PC-3 (cell line): ENCODE data around the gene ZNF438. TPM values are rescaled to one million over a fixed set of nuclear protein-coding genes. Genes with fewer than 3 reads are reported as not detected.

Source experiments
- ATAC-seq: fragments of 200-7000 bp; cut with Tn5 transposase; 2 replicates; pipeline ENCODE4 v1.9.1; 2020; ENCODE audit warnings: mild to moderate bottlenecking, moderate library complexity
- BruUV-seq: library from RNA; stranded (reverse); fragments of 400-500 nt; replicated peaks from 2 replicates; lab custom pipeline; 2021; lab: Mats Ljungman, UMichigan
- CTCF ChIA-PET: fragments of 300-600 bp; sonication (Branson Sonifier 250); formaldehyde crosslinking; loops from one replicate; lab custom pipeline; 2022; ENCODE audit warnings: antibody characterized with exemption; lab: Charles Lee
- POLR2A ChIA-PET: fragments of 300-600 bp; sonication (Branson Sonifier 250); formaldehyde crosslinking; loops from one replicate; lab custom pipeline; 2022; ENCODE audit warnings: antibody characterized with exemption; ENCODE audit not compliant: unreplicated experiment; lab: Charles Lee
- DNase-seq: peaks from one replicate; pipeline ENCODE4 v3.0.0-alpha.2; 2015
- H2AFZ ChIP-seq: fragments of 300-600 bp; sonication (generic); 2 replicates; pipeline ENCODE4 v1.6.0; 2016; ENCODE audit warnings: antibody characterized with exemption, low read length
- H3F3A ChIP-seq: fragments of 300-600 bp; sonication (generic); one replicate; pipeline ENCODE4 v1.6.0; 2017; ENCODE audit warnings: antibody characterized with exemption, low read length, control low read depth, mild to moderate bottlenecking; ENCODE audit not compliant: unreplicated experiment
- H3K27ac ChIP-seq: fragments of 300-600 bp; sonication (generic); 2 replicates; pipeline ENCODE4 v1.5.1; 2016; ENCODE audit warnings: mild to moderate bottlenecking, low read length
- H3K27me3 ChIP-seq: fragments of 300-600 bp; sonication (generic); 2 replicates; pipeline ENCODE4 v1.6.1; 2016; ENCODE audit warnings: low read length, mixed read lengths
- H3K36me3 ChIP-seq: fragments of 300-600 bp; sonication (generic); 2 replicates; pipeline ENCODE4 v1.6.1; 2016; ENCODE audit warnings: low read depth, mixed run types, low read length, mixed read lengths
- H3K4me1 ChIP-seq: fragments of 300-600 bp; sonication (generic); 2 replicates; pipeline ENCODE4 v1.5.1; 2016; ENCODE audit warnings: low read length; ENCODE audit not compliant: insufficient read depth
- H3K4me2 ChIP-seq: fragments of 300-600 bp; sonication (generic); 2 replicates; pipeline ENCODE4 v1.6.0; 2016; ENCODE audit warnings: low read length
- H3K4me3 ChIP-seq: fragments of 300-600 bp; sonication (generic); 2 replicates; pipeline ENCODE4 v1.5.1; 2016; ENCODE audit warnings: mild to moderate bottlenecking, low read length, mixed read lengths
- H3K79me2 ChIP-seq: fragments of 300-600 bp; sonication (generic); 2 replicates; pipeline ENCODE4 v1.6.1; 2017; ENCODE audit warnings: low read length, mixed read lengths
- H3K9ac ChIP-seq: fragments of 300-600 bp; sonication (generic); 2 replicates; pipeline ENCODE4 v1.6.0; 2016; ENCODE audit warnings: mild to moderate bottlenecking, low read length
- H3K9me2 ChIP-seq: fragments of 300-600 bp; sonication (generic); replicated peaks from 2 replicates; pipeline ENCODE4 v1.6.1; 2016; ENCODE audit warnings: mixed run types, low read length, mixed read lengths
- H3K9me3 ChIP-seq: fragments of 300-600 bp; sonication (generic); 2 replicates; pipeline ENCODE4 v1.6.1; 2016; ENCODE audit warnings: low read length, mixed read lengths
- H4K20me1 ChIP-seq: fragments of 300-600 bp; sonication (generic); 2 replicates; pipeline ENCODE4 v1.6.1; 2016; ENCODE audit warnings: low read length, mixed read lengths
- EZH2 ChIP-seq: fragments of 300-600 bp; sonication (generic); IDR thresholded peaks from one replicate; pipeline ENCODE4 v1.6.1; 2017; ENCODE audit warnings: antibody characterized with exemption, mild to moderate bottlenecking, low read length; ENCODE audit not compliant: unreplicated experiment
- EZH2phosphoT487 ChIP-seq: fragments of 300-600 bp; sonication (generic); IDR thresholded peaks from 2 replicates; pipeline ENCODE4 v1.6.1; 2018; ENCODE audit warnings: mild to moderate bottlenecking, antibody characterized with exemption, low read length, borderline replicate concordance
- intact Hi-C: fragments of 100-400 bp; cut with micrococcal nuclease; formaldehyde crosslinking; loops from 2 replicates; pipeline ENCODE4 v1.9.0; 2023
- total RNA-seq: library from RNA; depleted of rRNA; stranded (reverse); fragments of >200 nt; gene quantifications from 2 replicates; pipeline ENCODE4 v1.2.3, GENCODE V29; 2014
- TF ChIP-seq, protein P1 (sequence below): fragments of 300-600 bp; sonication (generic); conservative IDR thresholded peaks from 2 replicates; pipeline ENCODE4 v1.5.1; 2017; ENCODE audit warnings: antibody characterized with exemption, low read depth, mild to moderate bottlenecking, low read length

Gene ZNF438
- total RNA-seq, 1 experiment from 2014 or later: 0.98 TPM

- no peak for ATAC-seq
- BruUV-seq: no TSS peak
- peaks cover 44% of the 10 kb centered on the region for H3K4me1 ChIP-seq
- H2AFZ ChIP-seq: no peak overlapping the region
- H3K27ac ChIP-seq: no peak overlapping the region
- H3K9me3 ChIP-seq: no peaks in the 10 kb centered on the region
- no peak overlapping the region for H3K9ac ChIP-seq
- TF ChIP-seq EZH2phosphoT487 (no peak), EZH2 (no peak)
- TF ChIP-seq, protein P1, sequence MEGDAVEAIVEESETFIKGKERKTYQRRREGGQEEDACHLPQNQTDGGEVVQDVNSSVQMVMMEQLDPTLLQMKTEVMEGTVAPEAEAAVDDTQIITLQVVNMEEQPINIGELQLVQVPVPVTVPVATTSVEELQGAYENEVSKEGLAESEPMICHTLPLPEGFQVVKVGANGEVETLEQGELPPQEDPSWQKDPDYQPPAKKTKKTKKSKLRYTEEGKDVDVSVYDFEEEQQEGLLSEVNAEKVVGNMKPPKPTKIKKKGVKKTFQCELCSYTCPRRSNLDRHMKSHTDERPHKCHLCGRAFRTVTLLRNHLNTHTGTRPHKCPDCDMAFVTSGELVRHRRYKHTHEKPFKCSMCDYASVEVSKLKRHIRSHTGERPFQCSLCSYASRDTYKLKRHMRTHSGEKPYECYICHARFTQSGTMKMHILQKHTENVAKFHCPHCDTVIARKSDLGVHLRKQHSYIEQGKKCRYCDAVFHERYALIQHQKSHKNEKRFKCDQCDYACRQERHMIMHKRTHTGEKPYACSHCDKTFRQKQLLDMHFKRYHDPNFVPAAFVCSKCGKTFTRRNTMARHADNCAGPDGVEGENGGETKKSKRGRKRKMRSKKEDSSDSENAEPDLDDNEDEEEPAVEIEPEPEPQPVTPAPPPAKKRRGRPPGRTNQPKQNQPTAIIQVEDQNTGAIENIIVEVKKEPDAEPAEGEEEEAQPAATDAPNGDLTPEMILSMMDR: no peak
- no peak overlapping the region for H3K4me3 ChIP-seq
- H4K20me1 ChIP-seq: no peaks in the 10 kb centered on the region
- intact Hi-C loops: no loop called here
- H3K36me3 ChIP-seq: no peaks in the 10 kb centered on the region
- CTCF ChIA-PET: no interaction called here
- POLR2A ChIA-PET: no interaction called here
- DNase-seq: no peak
- H3K9me2 ChIP-seq: no peaks in the 10 kb centered on the region
- no peaks in the 10 kb centered on the region for H3K79me2 ChIP-seq
- no peaks in the 10 kb centered on the region for H3K27me3 ChIP-seq
- H3F3A ChIP-seq: no peaks in the 10 kb centered on the region
- no peak overlapping the region for H3K4me2 ChIP-seq
Observed at GRCh38 chr10:31011017-31011664, 20.5 kb downstream of the ZNF438 start.

DNA sequence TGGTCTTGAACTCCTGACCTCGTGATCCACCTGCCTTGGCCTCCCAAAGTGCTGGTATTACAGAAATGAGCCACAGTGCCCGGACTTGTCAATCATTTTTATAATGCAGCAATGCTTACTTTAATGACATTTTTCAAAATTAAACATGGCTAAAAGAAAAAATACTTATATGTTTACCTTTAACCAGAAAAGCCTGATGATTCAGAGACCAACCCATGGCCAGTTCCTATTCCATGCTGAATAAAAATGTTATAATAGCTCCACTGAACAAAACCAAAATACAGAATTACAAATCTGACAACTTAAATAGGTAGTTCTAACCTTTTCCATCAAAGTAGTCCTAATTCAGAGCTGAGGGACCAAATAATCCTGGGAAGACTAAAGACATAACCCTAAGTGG, 21.6 kb downstream of the ZNF438 start:
- H3K9me2 ChIP-seq: no peaks in the 10 kb centered on the region
- no peak overlapping the region for H3K9ac ChIP-seq
- TF ChIP-seq, protein P1: no peak
- TF ChIP-seq EZH2: no peak
- no peak for TF ChIP-seq EZH2phosphoT487
- no TSS peak for BruUV-seq
- H3F3A ChIP-seq: no peaks in the 10 kb centered on the region
- peak overlapping the region; percentile 37 for H3K27ac ChIP-seq
- no peaks in the 10 kb centered on the region for H4K20me1 ChIP-seq
- no peak overlapping the region for H3K4me3 ChIP-seq
- H2AFZ ChIP-seq: no peak overlapping the region
- ChIA-PET CTCF (no interaction called here), POLR2A (interaction anchor here (0.6 to 0.7 kb wide), 3 partner anchors 18 to 479 kb away, joined by 3 to 12 read pairs (median 3); no protein-coding TSS in a partner anchor)
- H3K9me3 ChIP-seq: no peaks in the 10 kb centered on the region
- no peaks in the 10 kb centered on the region for H3K79me2 ChIP-seq
- DNase-seq: peak; percentile 59
- H3K4me2 ChIP-seq: peak overlapping the region; percentile 60; the same call in 1 of the 2 replicates
- H3K4me1 ChIP-seq: peaks cover 54% of the 10 kb centered on the region
- H3K36me3 ChIP-seq: no peaks in the 10 kb centered on the region
- intact Hi-C loops: no loop called here
- no peaks in the 10 kb centered on the region for H3K27me3 ChIP-seq
- ATAC-seq: peak; percentile 58

GRCh38 chr10:31005895-31006294, 25.8 kb downstream of the ZNF438 start:
- TF ChIP-seq EZH2phosphoT487 (no peak), EZH2 (no peak)
- TF ChIP-seq, protein P1: no peak
- BruUV-seq: no TSS peak
- Histone ChIP-seq H2AFZ (no peak overlapping the region), H3K27me3 (no peaks in the 10 kb centered on the region), H3F3A (no peaks in the 10 kb centered on the region), H3K36me3 (no peaks in the 10 kb centered on the region), H3K9me3 (no peaks in the 10 kb centered on the region), H3K79me2 (no peaks in the 10 kb centered on the region), H3K27ac (no peak overlapping the region), H3K9ac (no peak overlapping the region), H3K4me1 (peaks cover 63% of the 10 kb centered on the region), H3K4me2 (no peak overlapping the region), H3K9me2 (no peaks in the 10 kb centered on the region), H3K4me3 (no peak overlapping the region), H4K20me1 (no peaks in the 10 kb centered on the region)
- intact Hi-C loops: no loop called here
- ChIA-PET CTCF (no interaction called here), POLR2A (no interaction called here)
- ATAC-seq (no peak), DNase-seq (no peak)
